Fibroblast of peridontal ligament (primary cell): ENCODE results near the gene KDM1A.
"Not testable (repeated sequence)": the region's sequence is repeated elsewhere in the genome, so short reads cannot be mapped to it uniquely, and the experiment has no call there.

Source experiments
- DNase-seq: peaks from one replicate; pipeline ENCODE4 v3.0.0-alpha.2; 2010; ENCODE audit errors: extremely low read depth

The KDM1A gene

DNA sequence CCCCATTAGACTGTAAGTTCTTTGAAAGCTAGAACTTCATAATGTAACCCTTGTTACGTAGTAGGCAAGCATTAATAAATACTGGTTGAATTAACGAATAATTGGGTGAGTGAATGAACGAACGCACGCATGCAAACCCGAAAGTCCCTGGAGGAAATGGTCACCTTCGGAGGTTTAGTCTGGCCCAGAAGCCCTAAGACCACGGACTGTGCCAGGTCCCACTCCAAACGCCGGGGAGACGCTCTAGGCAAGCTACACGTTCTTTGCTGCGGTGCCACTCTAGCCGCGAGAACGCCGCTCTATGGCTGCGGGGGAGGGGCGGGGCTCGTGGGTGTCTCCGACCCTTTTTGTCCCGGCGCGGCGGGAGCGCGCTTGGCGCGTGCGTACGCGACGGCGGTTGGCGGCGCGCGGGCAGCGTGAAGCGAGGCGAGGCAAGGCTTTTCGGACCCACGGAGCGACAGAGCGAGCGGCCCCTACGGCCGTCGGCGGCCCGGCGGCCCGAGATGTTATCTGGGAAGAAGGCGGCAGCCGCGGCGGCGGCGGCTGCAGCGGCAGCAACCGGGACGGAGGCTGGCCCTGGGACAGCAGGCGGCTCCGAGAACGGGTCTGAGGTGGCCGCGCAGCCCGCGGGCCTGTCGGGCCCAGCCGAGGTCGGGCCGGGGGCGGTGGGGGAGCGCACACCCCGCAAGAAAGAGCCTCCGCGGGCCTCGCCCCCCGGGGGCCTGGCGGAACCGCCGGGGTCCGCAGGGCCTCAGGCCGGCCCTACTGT, at the start of gene KDM1A:
Gene KDM1A, plus strand, starts transcription at position 375 of the 769 bp plus-strand sequence. Its CDS starts 129 bp downstream, at position 504.
- peak; percentile 95 for DNase-seq

DNA sequence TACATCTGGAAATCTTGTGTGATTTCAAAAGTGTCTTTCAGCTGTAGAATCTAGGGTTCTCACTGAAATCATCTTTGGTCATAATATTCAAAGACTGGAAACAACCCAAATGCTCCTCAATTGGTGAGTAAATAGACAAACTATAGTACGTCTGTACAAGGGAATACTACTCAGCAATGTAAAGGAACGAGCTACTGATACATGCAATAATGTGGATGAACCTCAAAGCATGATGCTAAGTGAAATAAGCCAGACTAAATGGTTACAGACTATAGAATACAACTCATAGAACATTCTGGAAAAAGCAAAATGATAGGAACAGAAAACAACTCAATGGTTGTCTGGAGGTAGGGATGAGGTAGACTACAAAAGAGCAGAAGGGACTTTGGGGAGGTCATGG, 49.2 kb upstream of the KDM1A start:
- DNase-seq = no peak

DNA sequence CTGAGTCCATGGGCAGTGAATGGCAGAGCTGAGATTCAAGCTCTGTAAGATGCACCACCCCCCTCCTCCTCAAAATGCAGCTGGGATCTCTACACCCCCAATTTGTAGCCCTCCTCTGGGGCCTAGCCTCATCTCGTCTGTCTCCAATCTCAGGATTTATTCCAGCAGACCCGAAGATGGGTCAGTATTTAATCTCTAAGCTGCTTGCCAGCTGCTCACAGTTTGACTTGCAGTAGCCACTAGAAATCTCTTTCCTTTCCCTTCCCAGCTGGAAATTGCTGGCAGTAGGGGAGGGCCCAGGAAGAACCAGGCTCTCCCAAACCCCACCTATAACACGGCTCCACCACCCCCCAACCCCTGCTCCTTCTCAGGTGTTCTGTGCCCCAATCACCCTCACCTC, 48.1 kb upstream of the KDM1A start:
- DNase-seq = no peak

DNA sequence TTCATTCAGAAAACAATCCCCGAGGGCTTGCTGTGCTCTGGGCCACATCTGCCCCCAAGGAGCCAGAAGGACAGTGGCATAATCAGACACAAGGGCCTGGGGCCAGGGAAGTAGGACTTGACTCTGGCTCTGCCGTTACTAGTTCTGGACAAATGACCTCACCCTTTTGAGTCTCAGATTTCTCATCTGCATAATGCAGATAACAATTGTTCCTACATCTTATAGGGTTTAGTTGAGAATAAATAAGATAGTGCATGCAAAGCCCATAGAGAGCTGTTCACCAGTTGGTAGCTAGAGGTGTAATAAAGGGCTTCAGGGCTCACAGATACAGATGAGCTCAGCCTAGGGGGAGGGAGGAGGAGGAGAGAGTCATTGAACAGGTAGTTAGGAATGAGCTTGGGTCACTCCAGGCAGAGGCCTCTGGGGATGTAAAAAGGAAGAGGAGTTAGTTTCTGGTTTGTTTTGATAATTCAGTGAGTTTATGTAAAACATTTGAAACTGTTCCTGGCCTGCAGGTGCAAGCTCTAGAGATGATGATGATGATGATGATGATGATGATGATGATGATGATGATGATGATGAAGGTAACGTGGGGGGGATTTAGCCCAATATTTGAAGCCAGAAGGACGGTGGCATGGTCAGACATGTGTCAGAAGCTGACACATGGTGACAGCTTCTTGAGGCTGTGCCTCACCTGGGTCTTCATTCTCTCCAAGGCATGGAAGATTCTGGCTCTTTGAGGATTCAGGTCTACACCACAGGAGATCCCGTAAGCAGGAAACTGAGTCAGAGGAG, 47.5 kb upstream of the KDM1A start:
- no peak for DNase-seq

DNA sequence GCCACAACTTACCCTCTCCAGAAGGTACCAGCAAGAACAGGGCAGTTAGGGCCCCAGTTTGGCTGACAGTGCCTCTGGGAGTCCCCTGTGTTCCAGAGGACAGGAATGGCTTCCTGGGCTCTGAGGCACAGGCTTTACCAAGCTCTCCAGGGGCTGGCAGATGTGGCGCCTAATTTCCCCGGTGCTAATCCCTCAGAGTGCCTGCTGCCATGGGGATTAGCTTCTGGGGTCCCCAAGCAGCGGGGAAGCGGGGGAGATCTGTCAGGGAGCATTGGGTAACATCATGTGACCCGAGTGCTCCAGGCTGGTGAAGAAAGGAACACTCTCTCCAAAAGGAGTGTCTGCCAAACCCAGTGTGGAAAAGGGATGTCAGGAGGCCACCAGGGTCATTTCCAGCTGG, 46.5 kb upstream of the KDM1A start, which contains the start of gene LACTBL1:
Gene LACTBL1, minus strand, starts transcription at position 107 of the 400 bp plus-strand sequence. CDS start 550 bp downstream, outside the sequence.
- no peak for DNase-seq

DNA sequence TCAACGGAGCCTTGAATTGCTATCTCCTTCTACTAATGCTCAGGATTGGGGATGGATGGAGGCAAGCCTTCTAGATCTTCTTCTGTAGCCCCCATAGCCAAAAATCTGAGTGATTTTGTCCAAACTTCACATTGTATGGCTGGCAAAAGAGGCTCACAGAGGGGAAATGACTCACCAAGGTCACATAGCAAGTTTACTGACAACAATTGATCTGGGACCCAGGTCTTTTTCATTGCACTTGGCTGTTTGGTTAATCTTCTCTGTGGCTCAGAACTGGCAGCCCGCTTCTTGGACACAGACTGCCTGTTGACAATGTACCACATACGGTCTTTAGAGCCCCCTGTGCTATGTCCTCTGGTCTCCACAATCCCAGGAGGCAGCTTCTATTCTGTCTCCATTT, 43.6 kb upstream of the KDM1A start:
- DNase-seq = peak; percentile 8

DNA sequence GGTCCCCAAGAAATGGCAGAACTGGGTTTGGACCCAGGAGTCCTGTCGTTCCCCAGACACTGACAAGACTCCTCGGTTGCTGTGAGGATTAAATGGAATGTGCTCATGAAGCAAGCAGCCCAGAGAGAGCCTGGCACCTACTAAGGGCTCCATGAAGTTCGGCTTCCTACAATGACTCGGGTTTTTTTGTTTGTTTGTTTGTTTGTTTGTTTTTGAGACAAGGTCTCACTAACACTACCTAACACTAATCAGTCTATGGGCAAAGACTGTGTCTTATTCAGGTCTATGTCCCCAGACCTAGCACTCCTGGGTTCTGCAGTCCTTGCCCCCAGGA, 43.2 kb upstream of the KDM1A start:
- no peak for DNase-seq

DNA sequence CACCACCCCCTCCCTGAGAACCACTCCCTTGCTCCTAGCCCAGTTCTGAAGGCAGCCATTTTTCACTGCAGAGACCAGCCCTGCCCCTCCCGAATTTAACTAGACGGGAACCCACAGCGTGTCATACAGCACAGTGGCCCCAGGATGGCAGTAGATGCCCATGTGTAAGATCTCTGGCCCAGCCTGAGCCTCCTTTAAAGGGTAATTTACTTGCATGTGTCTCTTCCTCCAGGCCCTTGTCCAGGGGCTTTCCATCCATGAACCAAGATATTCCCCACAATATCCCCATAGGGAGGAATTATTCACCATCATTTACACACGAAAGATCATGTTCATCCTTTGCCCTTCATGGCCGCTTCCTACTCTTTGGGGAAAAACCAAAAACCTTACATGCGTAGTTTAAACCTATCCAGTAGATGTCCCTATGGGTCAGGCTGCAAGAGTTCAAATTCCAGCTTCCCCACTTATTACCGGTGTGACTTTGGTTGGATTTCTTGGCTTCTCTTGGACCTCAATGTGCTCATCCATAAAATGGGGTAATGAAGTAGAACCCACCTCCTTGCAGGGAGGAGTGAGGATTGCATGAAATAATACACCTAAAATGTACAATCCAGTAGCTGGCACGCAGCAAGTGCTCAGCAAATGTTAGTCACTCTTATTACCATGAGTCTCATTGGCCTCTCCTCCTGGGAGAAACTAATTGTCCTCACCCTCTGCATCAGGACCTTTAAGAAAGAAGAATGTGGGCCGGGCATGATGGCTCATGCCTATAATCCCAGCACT, 42.6 kb upstream of the KDM1A start:
- peak; percentile 93 for DNase-seq

DNA sequence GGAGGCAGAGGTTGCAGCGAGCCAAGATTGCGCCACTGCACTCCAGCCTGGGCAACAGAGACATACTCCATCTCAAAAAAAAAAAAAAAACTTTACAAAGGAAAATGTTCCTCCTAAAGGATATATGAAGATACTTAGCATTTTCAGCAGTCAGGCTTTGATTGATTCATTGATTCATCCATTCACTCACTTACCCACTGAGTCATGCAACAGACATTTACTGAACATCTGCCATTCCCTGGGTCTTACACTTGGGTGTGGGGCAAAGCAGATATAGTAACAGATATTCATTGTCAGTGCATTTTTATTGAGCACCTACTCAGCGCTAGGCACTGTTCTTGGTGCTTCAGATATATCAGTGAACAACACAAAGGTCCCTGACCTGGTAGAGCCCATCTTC, 41.0 kb upstream of the KDM1A start:
- peak; percentile 49 for DNase-seq

DNA sequence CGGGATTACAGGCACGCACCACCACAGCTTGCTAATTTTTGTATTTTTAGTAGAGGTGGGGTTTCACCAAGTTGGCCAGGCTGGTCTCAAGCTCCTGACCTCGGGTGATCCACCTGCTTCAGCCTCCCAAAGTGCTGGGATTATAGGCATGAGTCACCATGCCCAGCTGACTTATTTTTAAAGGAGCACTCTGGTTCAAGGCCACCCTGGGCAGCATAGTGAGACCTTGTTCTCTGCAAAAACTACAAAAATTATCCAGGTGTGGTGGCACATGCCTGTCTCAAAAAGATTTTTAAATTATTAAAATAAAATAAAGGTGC, 38.8 kb upstream of the KDM1A start:
- DNase-seq = not testable (repeated sequence)

DNA sequence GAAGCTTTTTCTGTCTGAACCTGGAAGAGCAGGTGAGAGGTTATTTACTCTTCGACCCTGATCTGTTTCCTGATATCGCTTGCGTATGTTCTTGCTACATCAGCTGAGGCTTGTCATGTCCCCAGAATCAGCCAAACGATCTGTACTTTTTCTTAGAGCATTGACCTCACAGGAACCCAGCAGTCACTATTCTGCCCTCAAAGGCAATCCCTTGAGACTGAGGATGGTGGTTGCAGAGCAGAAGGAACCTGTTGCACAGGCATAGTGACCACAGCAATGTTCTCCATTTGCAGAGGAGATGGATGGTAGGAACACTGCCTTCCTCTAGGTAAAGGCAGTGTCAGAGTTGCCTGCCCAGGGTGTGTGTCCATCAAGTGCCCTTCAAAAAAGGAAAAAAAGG, 35.3 kb upstream of the KDM1A start:
- DNase-seq = no peak

DNA sequence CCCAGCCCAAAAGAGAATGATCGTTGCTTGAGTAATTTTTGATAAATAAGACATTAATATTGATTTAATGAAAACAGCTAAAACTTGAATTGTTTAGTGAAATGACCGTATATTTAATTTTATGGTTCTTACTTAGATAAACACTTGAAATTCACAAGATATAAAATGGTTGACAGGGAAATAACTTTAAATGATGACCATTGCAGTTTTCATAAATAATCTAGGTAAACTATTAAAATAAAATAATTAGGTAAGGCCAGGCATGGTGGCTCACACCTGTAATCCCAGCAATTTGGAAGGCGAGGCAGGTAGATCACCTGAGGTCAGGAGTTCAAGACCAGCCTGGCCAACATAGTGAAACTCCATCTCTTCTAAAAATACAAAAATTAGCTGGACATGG, 26.9 kb upstream of the KDM1A start:
- DNase-seq = not testable (repeated sequence)

DNA sequence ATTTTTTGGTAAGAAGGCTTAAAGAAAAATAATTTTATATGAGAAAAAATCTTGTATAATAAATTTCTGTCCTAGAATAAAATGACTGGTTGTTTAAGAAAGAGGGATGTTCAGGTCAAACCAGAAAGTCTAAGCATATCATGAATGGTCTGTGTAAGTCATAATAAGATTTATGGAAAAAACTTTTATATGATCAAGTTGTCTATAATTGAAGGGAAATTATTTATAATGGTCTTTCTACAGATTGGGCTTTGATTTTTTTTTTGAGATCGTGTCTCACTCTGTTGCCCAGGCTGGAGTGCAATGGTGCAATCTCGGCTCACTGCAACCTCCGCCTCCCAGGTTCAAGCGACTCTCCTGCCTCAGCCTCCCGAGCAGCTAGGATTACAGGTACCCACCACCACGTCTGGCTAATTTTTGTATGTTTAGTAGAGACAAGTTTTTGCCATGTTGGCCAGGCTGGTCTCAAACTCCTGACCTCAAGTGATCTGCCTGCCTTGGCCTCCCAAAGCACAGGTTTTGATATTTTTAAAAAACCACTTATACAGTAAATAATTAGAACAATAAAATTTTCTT, 26.0 kb upstream of the KDM1A start:
- not testable (repeated sequence) for DNase-seq

DNA sequence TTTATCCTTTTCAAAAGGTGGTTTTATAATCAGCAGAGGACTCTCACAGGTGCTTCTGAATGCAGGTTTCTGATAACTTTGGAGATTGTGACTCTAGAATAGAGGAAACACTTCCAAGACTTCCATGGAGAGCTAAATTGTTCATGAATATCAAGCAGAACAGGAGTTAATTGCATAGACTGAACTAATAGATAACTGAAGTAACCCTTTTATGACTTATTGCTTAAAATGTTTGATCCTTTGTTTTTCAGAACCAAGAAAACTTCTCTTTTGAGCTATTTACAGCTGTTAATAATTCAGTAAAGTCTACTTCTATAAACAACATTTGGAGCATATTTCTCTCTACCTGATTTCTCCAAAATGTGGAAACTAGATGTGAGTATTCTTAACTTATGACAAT, 23.5 kb upstream of the KDM1A start:
- no peak for DNase-seq

DNA sequence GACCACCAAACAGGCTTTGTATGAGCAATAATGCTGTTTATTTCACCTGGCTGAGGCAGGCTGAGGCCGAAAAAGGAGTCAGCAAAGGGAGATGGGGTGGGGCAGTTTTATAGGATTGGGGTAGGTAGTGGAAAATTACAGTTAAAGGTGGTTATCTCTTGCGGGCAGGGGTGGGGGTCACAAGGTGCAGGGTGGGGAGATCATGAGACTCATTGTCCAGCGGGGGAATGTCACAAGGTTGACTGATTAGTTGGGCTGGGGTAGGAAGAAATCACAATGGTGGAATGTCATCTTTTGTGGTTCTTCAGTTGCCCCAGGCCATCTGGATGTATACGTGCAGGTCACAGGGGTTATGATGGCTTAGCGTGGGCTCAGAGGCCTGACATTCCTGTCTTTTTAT, 21.7 kb upstream of the KDM1A start:
- not testable (repeated sequence) for DNase-seq

DNA sequence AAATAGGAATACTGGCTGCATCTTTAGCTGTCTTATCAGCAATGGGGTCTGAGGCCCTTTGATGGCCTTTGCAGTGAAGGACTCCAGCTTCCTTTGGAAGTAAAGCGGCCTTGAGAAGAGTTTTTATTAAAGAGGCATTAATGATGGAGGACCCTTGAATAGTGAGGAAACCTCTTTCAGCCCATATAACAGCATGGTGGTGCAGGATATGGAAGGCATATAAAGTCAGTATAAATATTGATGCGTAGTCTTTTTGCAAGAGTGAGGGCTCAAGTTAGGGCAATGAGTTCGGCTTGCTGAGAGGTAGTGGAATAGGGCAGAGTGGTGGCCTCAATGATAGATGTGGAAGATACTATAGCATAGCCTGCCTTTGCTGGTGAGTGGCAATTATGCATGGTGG, 19.1 kb upstream of the KDM1A start:
- not testable (repeated sequence) for DNase-seq

DNA sequence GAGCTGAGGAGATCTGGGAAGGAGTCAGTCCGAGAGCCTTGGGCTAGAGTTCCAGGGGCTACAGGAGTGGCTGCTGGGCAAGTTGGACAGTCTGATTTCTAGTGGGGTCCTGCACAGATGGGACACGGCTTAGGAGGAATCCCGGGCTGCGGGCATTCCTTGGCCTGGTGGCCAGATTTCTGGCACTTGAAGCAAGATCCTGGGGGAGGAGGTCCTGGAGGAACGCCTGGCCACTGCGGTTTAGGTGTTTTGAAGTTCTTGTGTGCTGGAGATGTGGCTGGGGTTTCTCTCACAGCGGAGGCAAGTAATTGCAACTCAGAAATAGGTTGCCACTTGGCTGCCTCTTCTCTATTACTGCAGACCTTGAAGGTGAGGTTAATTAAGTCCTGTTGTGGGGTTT, 17.1 kb upstream of the KDM1A start:
- DNase-seq = not testable (repeated sequence)

DNA sequence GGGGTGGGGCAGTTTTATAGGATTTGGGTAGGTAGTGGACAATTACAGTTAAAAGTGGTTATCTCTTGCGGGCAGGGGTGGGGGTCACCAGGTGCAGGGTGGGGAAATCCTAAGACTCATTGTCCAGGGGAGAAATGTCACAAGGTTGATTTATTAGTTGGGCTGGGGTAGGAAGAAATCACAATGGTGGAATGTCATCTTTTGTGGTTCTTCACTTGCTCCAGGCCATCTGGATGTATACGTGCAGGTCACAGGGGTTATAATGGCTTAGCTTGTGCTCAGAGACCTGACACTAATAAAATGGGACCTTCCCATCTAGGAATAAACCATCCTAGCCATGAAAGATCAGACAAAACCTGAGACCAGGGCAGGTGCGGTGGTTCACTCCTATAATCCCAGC, 15.2 kb upstream of the KDM1A start:
- no peak for DNase-seq

DNA sequence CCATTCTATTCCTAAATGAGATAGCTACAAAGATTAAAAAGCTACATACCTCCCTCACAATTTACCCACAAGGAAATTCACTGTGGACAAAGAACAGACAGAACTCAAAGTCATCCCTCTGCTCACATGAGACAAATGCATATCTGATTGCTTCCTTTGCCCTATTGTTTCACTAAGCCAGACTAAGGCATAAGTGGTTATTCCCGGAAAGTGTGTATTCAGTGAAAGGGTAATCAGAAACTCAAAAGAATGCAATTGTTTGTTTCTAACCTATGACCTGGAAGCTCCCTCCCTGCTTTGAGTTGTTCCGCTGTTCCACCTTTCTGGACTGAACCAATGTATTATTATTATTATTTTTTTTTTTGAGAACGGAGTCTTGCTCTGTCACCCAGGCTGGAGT, 14.5 kb upstream of the KDM1A start:
- not testable (repeated sequence) for DNase-seq

DNA sequence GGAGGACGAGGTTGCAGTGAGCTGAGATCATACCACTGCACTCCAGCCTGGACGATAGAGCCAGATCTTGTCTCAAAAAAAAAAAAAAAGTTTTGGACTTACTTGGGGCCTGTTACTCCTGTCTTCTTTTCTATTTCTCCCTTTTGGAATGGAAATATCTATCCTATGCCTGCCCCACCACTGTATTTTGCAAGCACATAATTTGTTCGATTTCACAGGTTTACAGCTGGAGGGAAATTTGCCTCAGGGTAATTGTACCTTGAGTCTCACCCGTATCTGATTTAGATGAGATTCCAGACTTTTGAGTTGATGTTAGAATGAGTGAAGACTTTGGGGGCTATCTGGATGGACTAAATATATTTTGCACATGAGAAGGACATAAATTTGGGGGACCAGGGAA, 12.2 kb upstream of the KDM1A start:
- DNase-seq = no peak

DNA sequence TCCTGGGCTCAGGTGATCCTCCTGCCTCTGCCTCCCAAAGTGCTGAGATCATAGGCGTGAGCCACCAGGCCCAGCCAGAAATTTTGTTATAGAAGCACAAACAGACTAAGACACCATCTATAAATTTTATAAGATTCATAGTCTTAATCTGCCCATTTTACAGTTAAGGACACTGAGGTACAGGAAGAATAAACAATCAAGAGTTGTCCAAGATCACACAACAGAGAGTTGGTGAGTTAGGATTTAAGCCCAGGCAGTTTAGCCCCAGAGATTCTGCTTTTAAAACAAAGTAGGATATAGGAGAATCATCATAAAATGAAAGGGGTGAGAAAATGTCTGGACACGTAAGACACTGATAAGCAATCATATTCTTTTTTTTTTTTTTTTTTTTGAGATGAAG, 10.4 kb upstream of the KDM1A start:
- no peak for DNase-seq

DNA sequence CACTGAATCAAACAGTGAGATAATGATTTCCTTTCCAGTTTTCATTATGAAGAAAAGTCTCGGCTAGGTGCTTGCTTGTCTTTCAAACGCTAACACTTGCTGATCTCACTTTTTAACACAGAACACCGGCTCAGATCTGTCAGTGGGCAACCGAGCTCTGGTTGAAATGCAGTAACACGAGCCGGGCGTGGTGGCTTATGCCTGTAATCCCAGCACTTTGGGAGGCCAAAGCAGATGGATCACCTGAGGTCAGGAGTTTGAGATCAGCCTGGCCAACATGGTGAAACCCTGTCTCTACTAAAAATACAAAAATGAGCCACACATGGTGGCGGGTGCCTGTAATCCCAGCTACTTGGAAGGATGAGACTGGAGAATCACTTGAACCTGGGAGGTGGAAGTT, 9.2 kb upstream of the KDM1A start:
- not testable (repeated sequence) for DNase-seq
